K562 (cell line): Measurements from ENCODE around the gene LRRC74B. TPM values are rescaled to one million over a fixed set of nuclear protein-coding genes. Genes with fewer than 3 reads are reported as not detected.

ENCODE experiments used
- DLX4 ChIP-seq: fragments of 250-450 bp; sonication (Bioruptor Pico); IDR thresholded peaks from 2 replicates; pipeline ENCODE4 v1.6.1; 2021; ENCODE audit warnings: mild to moderate bottlenecking
- DNMT1 ChIP-seq: fragments of 450-650 bp; IDR thresholded peaks from 2 replicates; pipeline ENCODE4 v1.6.1; 2016; ENCODE audit warnings: antibody characterized with exemption, mild to moderate bottlenecking
- ELF2 ChIP-seq: fragments of 250-450 bp; sonication (Bioruptor Pico); IDR thresholded peaks from 2 replicates; pipeline ENCODE4 v1.5.0; 2021; ENCODE audit warnings: mild to moderate bottlenecking
- ETV1 ChIP-seq: fragments of 450-650 bp; conservative IDR thresholded peaks from 2 replicates; pipeline ENCODE4 v1.6.1; 2016; ENCODE audit warnings: missing genetic modification characterization, control low read depth, low read depth, missing compliant biosample characterization
- FOXK2 ChIP-seq, 2 experiments: fragments of 450-650 bp; IDR thresholded peaks in 1 of 2; conservative IDR thresholded peaks in 1 of 2; 2 replicates each; pipeline ENCODE4 v1.6.1; 2016; ENCODE audit warnings: low read depth in 2 of 2, mild to moderate bottlenecking in 1 of 2
- FOXP1 ChIP-seq: sonication (generic); formaldehyde crosslinking; IDR thresholded peaks from 2 replicates; pipeline ENCODE4 v1.8.0; 2022; ENCODE audit warnings: mild to moderate bottlenecking, missing genetic modification reagents
- NFRKB ChIP-seq: fragments of 450-650 bp; IDR thresholded peaks from 2 replicates; pipeline ENCODE4 v1.6.1; 2016; ENCODE audit warnings: low read depth
- OTX1 ChIP-seq: fragments of 450-650 bp; formaldehyde crosslinking; IDR thresholded peaks from 2 replicates; pipeline ENCODE4 v1.4.0; 2022; ENCODE audit warnings: mild to moderate bottlenecking
- PHF21A ChIP-seq: fragments of 450-650 bp; IDR thresholded peaks from 2 replicates; pipeline ENCODE4 v1.6.1; 2017; ENCODE audit warnings: low read depth, borderline replicate concordance
- POLR2A ChIP-seq: fragments of 450-650 bp; conservative IDR thresholded peaks from 2 replicates; pipeline ENCODE4 v1.6.1; 2016
- PTTG1 ChIP-seq: fragments of 450-650 bp; IDR thresholded peaks from 2 replicates; pipeline ENCODE4 v1.6.1; 2016; ENCODE audit warnings: low read depth, mild to moderate bottlenecking, missing genetic modification characterization, missing compliant biosample characterization
- ZNF133 ChIP-seq: fragments of 250-450 bp; sonication (Bioruptor Pico); IDR thresholded peaks from 2 replicates; pipeline ENCODE4 v1.4.0; 2020; ENCODE audit warnings: mild to moderate bottlenecking
- ZNF263 ChIP-seq: sonication (generic); formaldehyde crosslinking; IDR thresholded peaks from 2 replicates; pipeline ENCODE4 v1.8.0; 2022; ENCODE audit warnings: mild to moderate bottlenecking, missing genetic modification reagents, borderline replicate concordance
- ZNF354B ChIP-seq: fragments of 250-450 bp; sonication (Bioruptor Pico); IDR thresholded peaks from 2 replicates; pipeline ENCODE4 v1.4.0; 2020
- ZNF592 ChIP-seq: fragments of 450-650 bp; IDR thresholded peaks from 2 replicates; pipeline ENCODE4 v1.6.1; 2017; ENCODE audit warnings: antibody characterized with exemption, mild to moderate bottlenecking
- polyA plus RNA-seq, 8 experiments: library from polyadenylated mRNA; depleted of rRNA in 4 of 8; stranded (reverse) in 5 of 8; unstranded in 3 of 8; fragments of >200 nt; fragmentation: Nextera tagmentation in 2 of 8; fragmentation: Illumina TruSeq in 1 of 8; extraction: Ambion mirVana in 2 of 8; extraction: Trizol in 1 of 8; gene quantifications; 2 replicates each; pipeline versions ENCODE4 v1.2.1 to v1.2.3, GENCODE V29; 2011 to 2014; ENCODE audit warnings: inconsistent platforms in 1 of 8, missing spikeins in 1 of 8
- total RNA-seq, 7 experiments: library from RNA; depleted of rRNA in 6 of 7; stranded (reverse); fragments of >200 nt in 6 of 7; fragmentation: Illumina TruSeq in 2 of 7; extraction: Trizol in 2 of 7; gene quantifications; 2 replicates each; pipeline versions ENCODE4 v1.2.1 to v1.2.3, GENCODE V29; 2011 to 2021; ENCODE audit warnings: low replicate concordance in 1 of 7
- TF ChIP-seq, protein P1 (sequence below): fragments of 250-450 bp; sonication (Bioruptor Pico); IDR thresholded peaks from 2 replicates; pipeline ENCODE4 v1.9.0; 2021; ENCODE audit warnings: mild to moderate bottlenecking, inconsistent platforms
- TF ChIP-seq, protein P2 (sequence below): sonication (generic); formaldehyde crosslinking; IDR thresholded peaks from 2 replicates; pipeline ENCODE4 v1.8.0; 2022; ENCODE audit warnings: mild to moderate bottlenecking, missing genetic modification reagents

The LRRC74B gene
- total and polyA plus RNA-seq, 9 of the 15 experiments (the other 6 are each of a cell fraction or from before 2014, with no cell fraction given): not detected

GRCh38 chr22:21092797-21093554 lies 47.2 kb downstream of the LRRC74B start (continued):
- TF ChIP-seq, protein P1, sequence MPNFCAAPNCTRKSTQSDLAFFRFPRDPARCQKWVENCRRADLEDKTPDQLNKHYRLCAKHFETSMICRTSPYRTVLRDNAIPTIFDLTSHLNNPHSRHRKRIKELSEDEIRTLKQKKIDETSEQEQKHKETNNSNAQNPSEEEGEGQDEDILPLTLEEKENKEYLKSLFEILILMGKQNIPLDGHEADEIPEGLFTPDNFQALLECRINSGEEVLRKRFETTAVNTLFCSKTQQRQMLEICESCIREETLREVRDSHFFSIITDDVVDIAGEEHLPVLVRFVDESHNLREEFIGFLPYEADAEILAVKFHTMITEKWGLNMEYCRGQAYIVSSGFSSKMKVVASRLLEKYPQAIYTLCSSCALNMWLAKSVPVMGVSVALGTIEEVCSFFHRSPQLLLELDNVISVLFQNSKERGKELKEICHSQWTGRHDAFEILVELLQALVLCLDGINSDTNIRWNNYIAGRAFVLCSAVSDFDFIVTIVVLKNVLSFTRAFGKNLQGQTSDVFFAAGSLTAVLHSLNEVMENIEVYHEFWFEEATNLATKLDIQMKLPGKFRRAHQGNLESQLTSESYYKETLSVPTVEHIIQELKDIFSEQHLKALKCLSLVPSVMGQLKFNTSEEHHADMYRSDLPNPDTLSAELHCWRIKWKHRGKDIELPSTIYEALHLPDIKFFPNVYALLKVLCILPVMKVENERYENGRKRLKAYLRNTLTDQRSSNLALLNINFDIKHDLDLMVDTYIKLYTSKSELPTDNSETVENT (CRISPR knock-in tag): no peak
- no peak for TF ChIP-seq FOXP1 (CRISPR knock-in tag)
- peak; percentile 81; the same call in 1 of the 2 replicates for TF ChIP-seq ZNF592
- TF ChIP-seq OTX1 (CRISPR knock-in tag): no peak
- TF ChIP-seq PTTG1 (tag): peak; percentile 89; the same call in 1 of the 2 replicates
- no peak for TF ChIP-seq POLR2A
- no peak for TF ChIP-seq PHF21A
- TF ChIP-seq, protein P2, sequence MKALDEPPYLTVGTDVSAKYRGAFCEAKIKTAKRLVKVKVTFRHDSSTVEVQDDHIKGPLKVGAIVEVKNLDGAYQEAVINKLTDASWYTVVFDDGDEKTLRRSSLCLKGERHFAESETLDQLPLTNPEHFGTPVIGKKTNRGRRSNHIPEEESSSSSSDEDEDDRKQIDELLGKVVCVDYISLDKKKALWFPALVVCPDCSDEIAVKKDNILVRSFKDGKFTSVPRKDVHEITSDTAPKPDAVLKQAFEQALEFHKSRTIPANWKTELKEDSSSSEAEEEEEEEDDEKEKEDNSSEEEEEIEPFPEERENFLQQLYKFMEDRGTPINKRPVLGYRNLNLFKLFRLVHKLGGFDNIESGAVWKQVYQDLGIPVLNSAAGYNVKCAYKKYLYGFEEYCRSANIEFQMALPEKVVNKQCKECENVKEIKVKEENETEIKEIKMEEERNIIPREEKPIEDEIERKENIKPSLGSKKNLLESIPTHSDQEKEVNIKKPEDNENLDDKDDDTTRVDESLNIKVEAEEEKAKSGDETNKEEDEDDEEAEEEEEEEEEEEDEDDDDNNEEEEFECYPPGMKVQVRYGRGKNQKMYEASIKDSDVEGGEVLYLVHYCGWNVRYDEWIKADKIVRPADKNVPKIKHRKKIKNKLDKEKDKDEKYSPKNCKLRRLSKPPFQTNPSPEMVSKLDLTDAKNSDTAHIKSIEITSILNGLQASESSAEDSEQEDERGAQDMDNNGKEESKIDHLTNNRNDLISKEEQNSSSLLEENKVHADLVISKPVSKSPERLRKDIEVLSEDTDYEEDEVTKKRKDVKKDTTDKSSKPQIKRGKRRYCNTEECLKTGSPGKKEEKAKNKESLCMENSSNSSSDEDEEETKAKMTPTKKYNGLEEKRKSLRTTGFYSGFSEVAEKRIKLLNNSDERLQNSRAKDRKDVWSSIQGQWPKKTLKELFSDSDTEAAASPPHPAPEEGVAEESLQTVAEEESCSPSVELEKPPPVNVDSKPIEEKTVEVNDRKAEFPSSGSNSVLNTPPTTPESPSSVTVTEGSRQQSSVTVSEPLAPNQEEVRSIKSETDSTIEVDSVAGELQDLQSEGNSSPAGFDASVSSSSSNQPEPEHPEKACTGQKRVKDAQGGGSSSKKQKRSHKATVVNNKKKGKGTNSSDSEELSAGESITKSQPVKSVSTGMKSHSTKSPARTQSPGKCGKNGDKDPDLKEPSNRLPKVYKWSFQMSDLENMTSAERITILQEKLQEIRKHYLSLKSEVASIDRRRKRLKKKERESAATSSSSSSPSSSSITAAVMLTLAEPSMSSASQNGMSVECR: 0 out of 2 replicates have a peak, but pooled peaks have one; percentile 63
- TF ChIP-seq DLX4 (CRISPR knock-in tag): no peak
- TF ChIP-seq ZNF354B (CRISPR knock-in tag): no peak
- TF ChIP-seq ELF2 (CRISPR knock-in tag): no peak
- no peak for TF ChIP-seq ZNF263 (CRISPR knock-in tag)
- TF ChIP-seq ETV1 (tag): no peak
- no peak for TF ChIP-seq FOXK2 (conservative IDR thresholded peaks at IDR 0.05 in 1 of 2, IDR thresholded peaks at IDR 0.05 in 1 of 2; ENCODE audit: low read depth in 2 of 2)
- TF ChIP-seq ZNF133 (CRISPR knock-in tag): 0 out of 2 replicates have a peak, but pooled peaks have one; percentile 51
- TF ChIP-seq DNMT1: no peak
- 0 out of 2 replicates have a peak, but pooled peaks have one; percentile 15 for TF ChIP-seq NFRKB
